ENCODE results near the gene SNX9.

Gene SNX9

GRCh38 chr6:157800420-157801237 lies 22.4 kb upstream of the SNX9 start:
- peak; percentile 59 to 79 for DNase-seq (ENCODE audit: low read depth in 2 of 2)
- TF ChIP-seq CTCF (IDR thresholded peaks at IDR 0.05; ENCODE audit: low read depth, low read length): no peak
- no peak overlapping the region for H3K4me3 ChIP-seq (replicated peaks in 1 of 2; ENCODE audit: low read depth in 2 of 2, low read length in 2 of 2)

- H3K4me3 ChIP-seq (replicated peaks in 1 of 2; ENCODE audit: low read depth in 2 of 2, low read length in 2 of 2): no peak overlapping the region
- peak in 1 of 2 donors; percentile 18 for DNase-seq (ENCODE audit: low read depth in 2 of 2)
- no peak for TF ChIP-seq CTCF (IDR thresholded peaks at IDR 0.05; ENCODE audit: low read depth, low read length)
Measured at GRCh38 chr6:157804448-157805327, 18.4 kb upstream of the SNX9 start.

GRCh38 chr6:157806131-157806855 lies 16.8 kb upstream of the SNX9 start:
- TF ChIP-seq CTCF (IDR thresholded peaks at IDR 0.05; ENCODE audit: low read depth, low read length): no peak
- peak in 1 of 2 donors; percentile 27 for DNase-seq (ENCODE audit: low read depth in 2 of 2)
- no peak overlapping the region for H3K4me3 ChIP-seq (replicated peaks in 1 of 2; ENCODE audit: low read depth in 2 of 2, low read length in 2 of 2)

GRCh38 chr6:157806856-157807215 lies 16.2 kb upstream of the SNX9 start:
- no peak for DNase-seq (ENCODE audit: low read depth in 2 of 2)
- no peak for TF ChIP-seq CTCF (IDR thresholded peaks at IDR 0.05; ENCODE audit: low read depth, low read length)
- no peak overlapping the region for H3K4me3 ChIP-seq (replicated peaks in 1 of 2; ENCODE audit: low read depth in 2 of 2, low read length in 2 of 2)

- DNase-seq (ENCODE audit: low read depth in 2 of 2): no peak
- no peak overlapping the region for H3K4me3 ChIP-seq (replicated peaks in 1 of 2; ENCODE audit: low read depth in 2 of 2, low read length in 2 of 2)
- no peak for TF ChIP-seq CTCF (IDR thresholded peaks at IDR 0.05; ENCODE audit: low read depth, low read length)
Measured at GRCh38 chr6:157808405-157808950, 14.6 kb upstream of the SNX9 start.

- no peak for TF ChIP-seq CTCF (IDR thresholded peaks at IDR 0.05; ENCODE audit: low read depth, low read length)
- DNase-seq (ENCODE audit: low read depth in 2 of 2): no peak
- H3K4me3 ChIP-seq (replicated peaks in 1 of 2; ENCODE audit: low read depth in 2 of 2, low read length in 2 of 2): no peak overlapping the region
Measured at GRCh38 chr6:157809613-157810012, 13.4 kb upstream of the SNX9 start.

Measured in cardiac fibroblast (primary cell).